Lower leg skin (tissue), 3 donors: Measurements from ENCODE around the gene RERE.

Experiments used
- POLR2A ChIP-seq, 2 donors: fragments of 450-650 bp; IDR thresholded peaks; one replicate each; pipeline ENCODE4 v1.6.1; 2016 to 2017; ENCODE audit warnings: antibody characterized with exemption in 2 of 2, mild to moderate bottlenecking in 1 of 2, moderate library complexity in 1 of 2
- TF ChIP-seq, protein P1 (sequence below), 3 donors: fragments of 450-650 bp; IDR thresholded peaks; one replicate each; pipeline ENCODE4 v1.5.1; 2016; ENCODE audit warnings: antibody characterized with exemption in 3 of 3, mild to moderate bottlenecking in 3 of 3, moderate library complexity in 2 of 3

DNA sequence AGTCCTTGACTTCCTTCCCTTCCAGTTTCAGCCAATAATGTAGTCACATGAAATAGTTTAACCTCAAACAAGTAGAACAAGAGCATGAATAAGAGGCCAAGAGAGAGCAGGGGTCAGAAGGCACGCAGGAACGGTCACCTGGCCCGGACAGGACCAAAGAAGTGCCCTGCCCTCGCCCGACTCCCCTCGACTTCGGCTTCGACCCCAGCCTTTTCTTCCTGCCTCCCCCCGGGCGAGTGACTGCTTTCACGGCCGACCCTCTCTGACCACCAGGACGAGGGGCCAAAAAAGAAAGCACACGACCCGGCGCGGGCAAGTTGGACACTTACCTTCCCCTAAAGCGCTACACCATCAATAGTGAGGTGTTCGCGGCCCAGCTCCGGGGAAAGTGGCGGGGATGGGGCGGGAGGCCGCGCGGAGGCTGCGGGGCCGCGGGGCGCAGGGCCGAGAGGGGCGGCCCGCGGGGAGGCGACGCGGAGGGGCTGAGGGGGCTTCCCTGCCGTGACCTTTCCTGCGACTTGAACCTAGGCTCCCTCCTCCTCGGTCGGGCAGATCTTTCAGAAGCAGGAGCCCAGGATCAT is 519 bp downstream of the RERE start:
- no peak for TF ChIP-seq POLR2A (IDR thresholded peaks at IDR 0.05)
- TF ChIP-seq, protein P1, sequence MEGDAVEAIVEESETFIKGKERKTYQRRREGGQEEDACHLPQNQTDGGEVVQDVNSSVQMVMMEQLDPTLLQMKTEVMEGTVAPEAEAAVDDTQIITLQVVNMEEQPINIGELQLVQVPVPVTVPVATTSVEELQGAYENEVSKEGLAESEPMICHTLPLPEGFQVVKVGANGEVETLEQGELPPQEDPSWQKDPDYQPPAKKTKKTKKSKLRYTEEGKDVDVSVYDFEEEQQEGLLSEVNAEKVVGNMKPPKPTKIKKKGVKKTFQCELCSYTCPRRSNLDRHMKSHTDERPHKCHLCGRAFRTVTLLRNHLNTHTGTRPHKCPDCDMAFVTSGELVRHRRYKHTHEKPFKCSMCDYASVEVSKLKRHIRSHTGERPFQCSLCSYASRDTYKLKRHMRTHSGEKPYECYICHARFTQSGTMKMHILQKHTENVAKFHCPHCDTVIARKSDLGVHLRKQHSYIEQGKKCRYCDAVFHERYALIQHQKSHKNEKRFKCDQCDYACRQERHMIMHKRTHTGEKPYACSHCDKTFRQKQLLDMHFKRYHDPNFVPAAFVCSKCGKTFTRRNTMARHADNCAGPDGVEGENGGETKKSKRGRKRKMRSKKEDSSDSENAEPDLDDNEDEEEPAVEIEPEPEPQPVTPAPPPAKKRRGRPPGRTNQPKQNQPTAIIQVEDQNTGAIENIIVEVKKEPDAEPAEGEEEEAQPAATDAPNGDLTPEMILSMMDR (IDR thresholded peaks at IDR 0.05) = no peak
